ENCODE data around the gene EPHA10. TPM values are rescaled to one million over a fixed set of nuclear protein-coding genes. Genes with fewer than 3 reads are reported as not detected.
"Not testable (repeated sequence)": the region's sequence is repeated elsewhere in the genome, so short reads cannot be mapped to it uniquely, and the experiment has no call there.

Gene EPHA10
- total RNA-seq, 1 donor, result under 0.01 TPM

GRCh38 chr1:37776946-37777516 lies 12.1 kb upstream of the EPHA10 start:
- DNase-seq (ENCODE audit: low read depth in 2 of 3, low spot score in 2 of 3), result no peak

GRCh38 chr1:37771440-37771839 lies 6.5 kb upstream of the EPHA10 start:
- not testable (repeated sequence) for DNase-seq (ENCODE audit: low read depth in 2 of 3, low spot score in 2 of 3)

- no peak for DNase-seq (ENCODE audit: low read depth in 2 of 3, low spot score in 2 of 3)
These were observed 2.6 kb upstream of the EPHA10 start for GRCh38 chr1:37767488-37767887.

- no peak for DNase-seq (ENCODE audit: low read depth in 2 of 3, low spot score in 2 of 3)
These were observed 1.2 kb upstream of the EPHA10 start for GRCh38 chr1:37765916-37766664.

- peak in 2 of 3 donors; percentile 63 to 74 for DNase-seq (ENCODE audit: low read depth in 2 of 3, low spot score in 2 of 3)
These were observed 500 bp downstream of the EPHA10 start for GRCh38 chr1:37764414-37764825.

GRCh38 chr1:37763791-37764413 lies 1.0 kb downstream of the EPHA10 start:
- no peak for DNase-seq (ENCODE audit: low read depth in 2 of 3, low spot score in 2 of 3)

- DNase-seq (ENCODE audit: low read depth in 2 of 3, low spot score in 2 of 3), result no peak
These were observed 2.4 kb downstream of the EPHA10 start for GRCh38 chr1:37762516-37762915.

GRCh38 chr1:37761416-37762095 lies 3.4 kb downstream of the EPHA10 start:
- no peak for DNase-seq (ENCODE audit: low read depth in 2 of 3, low spot score in 2 of 3)

GRCh38 chr1:37759451-37759850 lies 5.5 kb downstream of the EPHA10 start:
- DNase-seq (ENCODE audit: low read depth in 2 of 3, low spot score in 2 of 3), result no peak

- DNase-seq (ENCODE audit: low read depth in 2 of 3, low spot score in 2 of 3), result no peak
These were observed 8.9 kb downstream of the EPHA10 start for GRCh38 chr1:37755951-37756560.

- DNase-seq (ENCODE audit: low read depth in 2 of 3, low spot score in 2 of 3), result no peak
These were observed 9.6 kb downstream of the EPHA10 start for GRCh38 chr1:37755290-37755689.

GRCh38 chr1:37753473-37754321 lies 11.2 kb downstream of the EPHA10 start:
- DNase-seq (ENCODE audit: low read depth in 2 of 3, low spot score in 2 of 3), result no peak

- no peak for DNase-seq (ENCODE audit: low read depth in 2 of 3, low spot score in 2 of 3)
These were observed 12.1 kb downstream of the EPHA10 start for GRCh38 chr1:37752583-37753471.

- no peak for DNase-seq (ENCODE audit: low read depth in 2 of 3, low spot score in 2 of 3)
These were observed 12.7 kb downstream of the EPHA10 start for GRCh38 chr1:37752213-37752582.

GRCh38 chr1:37748565-37748964 lies 16.4 kb downstream of the EPHA10 start:
- DNase-seq (ENCODE audit: low read depth in 2 of 3, low spot score in 2 of 3), result no peak

GRCh38 chr1:37746806-37747205 lies 18.1 kb downstream of the EPHA10 start:
- DNase-seq (ENCODE audit: low read depth in 2 of 3, low spot score in 2 of 3), result no peak

- DNase-seq (ENCODE audit: low read depth in 2 of 3, low spot score in 2 of 3), result no peak
These were observed 23.3 kb downstream of the EPHA10 start for GRCh38 chr1:37741662-37742061.

GRCh38 chr1:37741130-37741529 lies 23.8 kb downstream of the EPHA10 start:
- DNase-seq (ENCODE audit: low read depth in 2 of 3, low spot score in 2 of 3), result no peak

- no peak for DNase-seq (ENCODE audit: low read depth in 2 of 3, low spot score in 2 of 3)
These were observed 25.7 kb downstream of the EPHA10 start for GRCh38 chr1:37739222-37739621.

All from hematopoietic multipotent progenitor cell (in vitro differentiated cells).